NCI-H345 (cell line): ENCODE data around the gene DHRS13.
"Not testable (repeated sequence)": the region's sequence is repeated elsewhere in the genome, so short reads cannot be mapped to it uniquely, and the experiment has no call there.

Source experiments
- DNase-seq: peaks from one replicate; lab custom pipeline; 2025; lab: John Stamatoyannopoulos, UW

Gene DHRS13

DNA sequence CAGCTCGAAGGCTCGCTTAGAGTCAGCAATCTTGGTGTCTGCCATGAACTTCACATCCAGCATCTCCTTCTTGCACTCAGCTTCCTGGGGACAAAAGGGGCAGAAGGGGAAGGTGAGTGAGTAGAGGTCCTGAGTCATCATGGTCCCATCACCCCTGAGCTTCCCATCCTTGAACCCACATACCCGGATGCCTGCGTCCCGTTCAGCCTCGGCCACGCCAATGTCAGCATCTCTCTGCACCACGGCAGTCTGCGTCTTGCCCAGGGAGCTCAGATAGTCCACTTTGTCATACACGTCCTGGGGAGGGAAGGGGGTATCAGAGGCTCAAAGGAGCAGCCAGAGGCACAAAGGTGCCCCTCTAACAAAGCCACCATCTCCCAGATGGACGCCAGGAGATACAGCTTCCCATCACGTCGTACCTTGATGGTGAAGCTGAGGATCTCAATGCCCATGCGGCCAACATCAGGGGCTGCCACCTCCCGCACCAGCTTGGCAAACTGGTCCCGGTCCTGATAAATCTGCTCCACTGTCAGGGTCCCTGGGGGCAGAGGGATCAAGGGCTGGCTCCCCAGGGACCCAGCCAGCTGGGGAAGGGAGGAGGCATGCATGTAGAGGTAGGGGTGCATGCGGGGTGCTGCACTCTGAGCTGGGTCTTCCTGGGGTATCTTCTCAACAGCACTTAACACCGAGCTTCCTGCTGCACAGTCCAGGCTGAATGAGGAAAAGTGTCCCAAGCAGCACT lies 20.6 kb downstream of the DHRS13 start:
- DNase-seq, result no peak

DNA sequence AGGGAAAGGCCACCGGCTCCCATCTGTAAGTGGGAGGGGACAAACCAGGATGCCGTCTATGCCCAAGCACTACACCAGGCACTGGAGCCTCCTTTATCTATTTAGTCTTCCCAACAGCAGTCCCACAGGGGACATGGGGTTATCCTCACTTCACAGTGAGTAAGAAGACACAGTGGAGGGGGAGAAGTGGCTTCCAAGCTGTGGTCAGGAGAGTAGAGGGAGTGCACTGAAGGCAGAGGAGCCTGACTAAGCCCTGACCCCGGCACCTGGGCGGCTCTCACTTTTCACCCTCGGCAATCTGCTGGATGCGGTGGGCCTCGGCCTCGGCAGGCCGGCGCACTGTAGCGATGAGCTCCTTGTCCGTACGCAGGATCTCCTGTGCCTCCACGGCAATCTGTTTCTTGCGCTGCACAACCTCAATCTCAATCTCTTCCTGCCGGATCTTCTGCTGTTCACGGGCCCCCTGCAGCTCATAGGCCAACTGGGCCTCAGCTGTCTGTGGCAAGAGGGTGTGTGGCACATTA lies 21.3 kb downstream of the DHRS13 start:
- DNase-seq, result no peak

DNA sequence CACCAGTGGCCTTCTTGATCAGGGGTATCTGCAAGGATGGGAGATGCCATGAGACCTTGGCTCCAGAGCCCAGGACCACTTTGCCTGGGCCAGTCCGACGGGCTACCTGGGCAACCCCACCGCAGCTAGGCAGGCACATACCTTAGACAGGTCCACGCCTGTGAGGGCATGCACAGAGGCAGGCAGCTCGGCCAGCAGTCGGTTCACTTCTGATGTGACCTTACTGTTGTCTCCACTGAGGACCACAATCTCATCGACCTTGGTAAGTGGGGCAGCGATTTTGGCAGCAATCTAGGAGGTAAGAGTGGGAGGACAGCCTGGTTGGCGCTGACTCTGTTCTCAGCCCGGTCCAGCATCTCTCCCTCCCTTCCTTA lies 22.3 kb downstream of the DHRS13 start:
- no peak for DNase-seq

DNA sequence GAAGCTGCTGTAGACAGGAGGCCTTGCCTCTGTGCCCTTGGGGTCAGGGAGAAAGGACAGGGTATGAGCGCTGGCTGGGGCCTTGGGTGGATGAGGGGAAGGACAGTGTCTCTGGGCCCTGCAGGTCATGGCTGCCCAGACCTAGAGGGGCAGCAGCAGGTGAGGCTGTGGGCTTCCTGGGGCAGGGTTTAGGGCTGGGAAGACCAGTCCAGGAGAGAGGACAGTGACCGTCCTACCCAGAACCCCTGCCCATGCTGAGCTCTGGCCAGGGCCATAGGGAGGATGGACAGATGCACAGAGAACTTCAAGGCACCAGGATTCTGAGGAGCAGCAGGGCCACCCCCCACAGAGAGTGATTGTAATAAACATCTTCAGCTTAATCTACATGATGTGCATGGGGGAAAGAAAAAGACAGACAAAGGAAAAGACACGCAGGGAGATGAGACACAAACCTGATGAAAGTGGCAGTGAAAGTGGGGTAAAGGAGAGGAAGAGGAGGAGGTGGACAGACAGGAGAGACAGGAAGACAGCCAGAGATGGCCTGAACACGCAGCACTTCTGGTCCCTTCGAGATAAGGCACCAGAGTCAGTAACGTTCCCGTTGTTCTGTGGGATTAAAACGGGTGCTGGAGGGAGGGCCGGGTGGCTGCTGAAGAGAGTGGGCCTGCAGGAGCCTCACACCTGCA lies 22.9 kb downstream of the DHRS13 start:
- DNase-seq, result no peak

DNA sequence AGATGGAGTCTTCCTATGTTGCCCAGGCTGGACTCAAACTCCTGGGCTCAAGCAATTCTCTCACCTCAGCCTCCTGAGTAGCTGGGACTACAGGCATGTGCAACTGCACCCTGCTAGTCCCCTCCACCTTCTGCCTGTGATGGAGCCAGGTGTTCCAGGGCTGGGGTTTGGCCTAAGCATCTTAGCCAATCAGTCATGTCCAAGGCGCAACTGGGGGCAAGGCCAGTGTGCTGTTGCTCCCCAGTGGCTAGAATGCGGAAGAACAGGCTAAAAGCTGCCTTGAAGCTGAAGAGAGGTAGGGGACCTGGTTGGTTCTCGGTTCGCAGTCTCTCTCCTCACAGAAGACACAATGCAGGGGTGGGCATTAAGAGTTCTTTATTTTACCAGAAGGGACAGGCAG lies 23.9 kb downstream of the DHRS13 start:
- DNase-seq, result peak; percentile 12

DNA sequence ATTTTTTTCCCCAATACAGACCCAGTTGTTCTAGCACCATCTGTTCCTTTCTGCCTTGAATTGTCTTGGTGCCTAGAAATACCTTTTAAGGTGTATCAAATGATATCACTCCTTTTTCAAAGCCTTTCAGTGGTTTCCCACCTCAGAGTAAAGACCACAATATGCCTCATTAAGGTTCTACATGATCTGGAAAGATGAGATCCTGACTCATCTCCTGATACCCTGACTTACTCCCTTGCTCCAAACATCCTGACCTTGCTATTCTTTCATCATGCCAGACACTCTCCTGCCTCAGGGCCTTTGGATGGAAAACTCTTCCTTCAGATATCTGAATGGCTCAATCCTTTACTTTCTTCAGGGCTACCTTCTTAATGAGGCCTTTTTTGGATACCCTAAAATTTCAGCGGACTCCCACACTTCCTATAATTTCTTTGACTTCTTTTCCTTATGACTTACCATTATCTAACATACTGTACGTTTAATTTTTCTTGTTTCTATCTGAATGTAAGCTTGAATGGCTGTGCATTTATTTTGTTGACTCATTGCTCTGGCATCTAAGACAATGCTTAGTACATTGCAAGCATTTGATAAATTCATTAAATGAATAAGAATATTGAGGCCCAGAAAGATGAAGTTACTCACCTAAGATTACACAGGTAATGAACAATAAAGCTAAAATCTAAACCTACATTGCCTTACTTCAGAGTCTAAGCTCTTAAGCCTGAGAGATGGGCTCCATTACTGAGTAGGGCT lies 24.5 kb downstream of the DHRS13 start:
- no peak for DNase-seq

DNA sequence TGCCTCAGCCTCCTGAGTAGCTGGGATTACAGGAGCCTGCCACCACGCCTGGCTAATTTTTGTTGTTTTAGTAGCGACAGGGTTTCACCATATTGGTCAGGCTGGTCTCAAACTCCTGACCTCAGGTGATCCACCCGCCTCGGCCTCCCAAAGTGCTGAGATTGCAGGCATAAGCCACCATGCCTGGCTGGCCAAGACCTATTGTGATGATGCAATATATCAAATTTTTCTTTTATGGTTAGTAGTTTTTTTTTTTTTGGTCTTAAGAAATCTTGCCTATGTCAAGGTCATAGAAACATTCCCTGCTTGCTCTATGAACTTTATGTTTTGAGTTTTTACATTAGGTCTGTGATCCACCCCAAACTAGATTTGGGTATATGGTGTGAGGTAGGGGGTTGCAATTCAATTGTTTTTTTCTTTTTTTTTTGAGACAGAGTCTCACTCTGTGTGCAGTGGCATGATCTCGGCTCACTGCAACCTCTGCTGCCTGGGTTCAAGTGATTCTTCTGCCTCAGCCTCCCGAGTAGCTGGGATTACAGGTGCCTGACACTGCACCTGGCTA lies 25.6 kb downstream of the DHRS13 start:
- DNase-seq, result not testable (repeated sequence)

DNA sequence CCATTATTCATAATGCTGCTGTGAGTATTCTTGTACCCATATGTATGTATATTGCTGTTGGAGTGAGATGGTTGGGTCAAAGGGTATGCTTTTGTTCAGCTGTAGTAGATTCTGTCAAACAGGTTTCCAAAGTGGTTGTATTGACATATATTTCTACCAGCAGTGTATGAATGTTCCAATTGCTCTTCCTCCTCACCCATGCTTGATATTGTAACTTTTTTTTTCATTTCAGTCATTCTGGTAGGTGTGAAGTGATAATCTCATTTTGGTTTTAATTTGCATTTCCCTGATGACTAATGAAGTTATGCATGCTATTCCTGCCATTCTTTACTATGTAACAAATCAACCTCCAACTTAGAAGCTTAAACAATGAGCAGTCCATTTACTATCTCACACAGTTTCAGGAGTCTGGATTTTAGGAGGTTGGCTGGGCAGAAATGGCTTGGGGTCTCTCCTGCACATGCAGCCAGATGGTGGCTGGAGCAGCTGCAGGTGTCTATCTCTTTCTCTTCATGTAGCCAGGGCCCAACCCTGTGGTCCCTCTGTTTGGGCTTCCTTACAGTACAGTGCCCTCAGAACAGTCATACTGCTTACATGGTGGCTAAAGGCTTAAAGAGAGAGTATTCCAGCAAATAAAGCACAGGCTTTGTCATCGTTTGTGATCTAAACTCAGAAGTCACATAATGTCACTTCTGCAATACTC lies 26.9 kb downstream of the DHRS13 start:
- no peak for DNase-seq

DNA sequence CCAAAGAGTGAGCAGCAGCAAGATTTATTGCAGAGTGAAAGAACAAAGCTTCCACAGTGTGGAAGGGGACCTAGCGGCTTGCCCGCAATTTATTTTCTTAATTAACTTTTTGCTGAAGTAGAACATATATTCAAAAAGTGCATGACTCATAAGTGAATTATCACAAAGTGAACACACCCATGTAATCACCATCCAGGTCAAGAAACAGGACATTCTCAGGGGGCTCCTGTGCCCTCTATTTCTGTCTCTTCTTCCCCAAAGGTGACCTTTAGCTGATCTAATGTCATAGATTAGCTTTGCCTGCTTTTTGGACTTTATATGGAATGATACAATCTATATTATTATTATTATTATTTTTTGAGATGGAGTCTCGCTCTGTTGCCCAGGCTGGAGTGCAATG lies 28.1 kb downstream of the DHRS13 start:
- no peak for DNase-seq

DNA sequence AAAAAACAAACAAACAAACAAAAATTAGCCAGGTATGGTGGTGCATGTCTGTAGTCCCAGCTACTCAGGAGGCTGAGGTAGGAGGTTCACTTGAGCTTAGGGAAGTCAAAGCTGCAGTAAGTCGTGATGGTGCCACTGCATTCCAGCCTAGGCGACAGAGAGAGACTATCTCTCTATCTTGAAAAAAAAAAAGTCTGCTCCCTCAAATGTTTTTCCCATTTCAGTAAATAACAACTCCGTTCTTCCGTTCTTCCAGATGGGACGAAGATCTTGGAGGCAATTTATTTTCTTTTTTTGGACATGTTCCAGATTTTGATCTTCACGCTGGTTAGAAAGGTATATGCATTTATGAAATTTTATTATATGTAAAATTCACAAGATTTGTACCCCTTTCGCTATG lies 29.0 kb downstream of the DHRS13 start:
- DNase-seq, result no peak

DNA sequence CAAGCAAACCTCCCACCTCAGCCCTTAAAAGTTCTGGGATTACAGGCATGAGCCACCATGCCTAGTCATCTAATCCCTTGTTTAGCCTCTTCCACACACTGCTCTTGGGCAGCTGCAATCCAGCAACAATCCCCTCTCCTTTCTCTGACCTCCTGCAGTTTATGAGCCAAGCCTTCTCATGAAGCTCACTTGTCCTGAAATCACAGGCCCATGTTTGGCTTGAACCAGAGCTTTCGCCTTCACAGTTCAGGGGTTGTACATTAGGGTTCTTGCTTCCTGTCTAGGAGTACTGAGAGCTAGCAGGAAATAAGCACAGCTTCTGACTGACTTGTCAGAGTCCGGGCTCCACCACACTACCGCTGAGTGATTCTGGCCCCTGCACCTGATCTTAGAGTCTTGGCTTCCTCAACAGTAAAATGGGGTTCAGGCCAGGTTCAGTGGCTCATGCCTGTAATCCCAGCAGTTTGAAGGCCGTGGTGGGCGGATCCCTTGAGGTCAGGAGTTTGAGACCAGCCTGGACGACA lies 31.8 kb downstream of the DHRS13 start:
- DNase-seq, result no peak

DNA sequence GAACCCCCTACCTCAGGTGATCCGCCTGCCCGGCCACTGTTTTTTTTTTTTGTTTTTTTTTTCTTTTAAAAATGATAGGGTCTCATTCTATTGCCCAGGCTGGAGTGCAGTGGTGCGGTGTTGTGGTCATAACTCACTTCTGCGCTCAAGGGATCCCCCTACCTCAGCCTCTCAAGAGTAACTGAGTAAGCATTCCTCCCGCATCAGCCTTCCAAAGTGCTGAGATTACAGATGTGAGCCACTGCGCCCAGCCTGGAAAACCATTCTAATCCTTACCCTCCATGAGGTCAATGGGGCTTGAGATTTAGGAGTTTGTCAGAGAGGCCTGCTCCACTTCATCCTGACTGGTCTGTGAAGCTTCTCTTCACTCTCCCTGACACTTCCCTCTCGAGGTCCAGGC lies 35.6 kb downstream of the DHRS13 start:
- DNase-seq, result no peak

DNA sequence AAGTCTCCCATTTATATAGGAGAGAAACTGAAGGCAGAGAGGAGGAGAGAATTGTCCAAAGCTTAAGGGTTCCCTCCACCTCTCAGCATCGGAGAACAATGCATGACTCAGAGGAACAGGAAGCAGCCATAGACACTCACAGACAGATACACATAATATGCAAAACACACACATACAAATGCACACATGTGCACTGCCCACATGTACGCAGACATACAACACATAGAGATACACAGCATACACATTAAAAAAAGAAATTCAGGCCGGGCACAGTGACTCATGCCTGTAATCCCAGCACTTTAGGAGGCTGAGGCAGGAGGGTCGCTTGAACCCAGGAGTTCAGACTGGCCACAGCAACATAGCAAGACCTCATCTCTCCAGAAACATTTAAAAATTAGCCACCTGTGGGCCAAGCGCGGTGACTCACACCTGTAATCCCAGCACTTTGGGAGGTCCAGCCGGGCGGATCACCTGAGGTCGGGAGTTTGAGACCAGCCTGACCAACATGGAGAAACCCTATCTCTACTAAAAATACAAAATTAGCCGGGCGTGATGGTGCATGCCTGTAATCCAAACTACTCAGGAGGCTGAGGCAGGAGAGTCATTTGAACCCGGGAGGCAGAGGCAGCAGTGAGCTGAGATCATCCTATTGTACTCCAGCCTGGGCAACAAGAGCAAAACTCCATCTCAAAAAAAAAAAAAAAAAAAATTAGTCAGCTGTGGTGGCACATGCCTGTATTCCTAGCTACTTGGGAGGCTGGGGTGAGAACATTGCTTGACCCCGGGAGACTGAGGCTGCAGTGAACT lies 36.7 kb downstream of the DHRS13 start:
- no peak for DNase-seq

DNA sequence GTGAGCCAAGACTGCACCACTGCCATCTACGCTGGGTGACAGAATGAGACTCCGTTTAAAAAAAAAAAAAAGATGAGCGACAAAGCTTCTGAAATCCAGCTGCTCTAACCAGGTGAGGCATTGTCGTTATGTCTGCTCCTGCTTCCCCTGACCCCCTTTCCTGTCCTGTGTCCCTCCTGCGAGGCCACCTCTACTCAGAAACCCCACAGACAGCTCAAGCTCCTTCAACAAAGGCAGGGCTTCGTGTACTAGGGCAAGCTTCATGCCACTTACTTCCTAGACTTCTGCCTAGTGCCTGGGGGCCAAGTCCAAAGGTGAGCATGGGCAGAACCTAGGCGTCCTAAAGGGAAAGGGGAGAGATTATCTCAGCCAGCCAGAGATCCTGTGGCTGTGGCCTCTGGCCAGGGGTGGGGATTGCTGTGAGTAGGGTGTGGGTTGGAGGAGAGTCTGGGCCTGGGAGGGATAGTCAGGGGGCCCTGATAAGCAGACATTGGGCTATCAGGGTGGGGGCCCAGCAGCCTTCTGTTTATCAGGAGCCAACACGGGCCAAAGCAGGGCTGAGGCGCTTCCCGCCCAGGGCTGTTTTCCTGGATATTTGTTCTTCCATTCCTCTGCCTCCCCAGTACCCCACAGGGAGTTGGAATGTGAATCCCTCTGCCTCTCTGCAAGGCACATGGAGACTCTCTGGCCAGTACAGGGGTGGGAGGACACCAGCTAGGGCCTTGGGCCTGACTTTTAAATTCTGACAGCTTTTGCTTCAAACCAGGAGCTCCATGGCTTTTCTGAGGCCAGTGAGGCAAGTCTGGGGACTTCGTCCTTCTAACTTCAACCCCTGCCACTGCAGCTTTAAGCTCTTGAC lies 37.7 kb downstream of the DHRS13 start:
- no peak for DNase-seq

DNA sequence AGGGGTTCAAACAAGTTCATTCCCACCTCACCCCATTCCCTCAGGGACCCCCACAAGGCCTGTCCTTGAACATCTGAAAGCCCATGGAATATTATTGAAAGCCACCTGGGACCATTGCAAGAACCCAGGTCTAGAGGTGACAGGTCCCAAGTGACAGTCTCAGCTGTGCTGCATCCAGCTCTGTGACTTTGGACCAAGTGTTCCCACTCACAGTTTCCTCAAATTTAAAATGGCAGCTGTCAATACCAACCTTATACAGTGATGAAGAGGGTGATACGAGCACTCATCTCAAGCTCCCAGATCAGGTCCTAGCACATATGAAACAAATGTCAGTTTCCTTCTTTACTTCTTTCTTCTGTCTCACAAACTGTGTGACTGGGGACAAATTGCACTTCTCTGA lies 38.9 kb downstream of the DHRS13 start:
- no peak for DNase-seq

DNA sequence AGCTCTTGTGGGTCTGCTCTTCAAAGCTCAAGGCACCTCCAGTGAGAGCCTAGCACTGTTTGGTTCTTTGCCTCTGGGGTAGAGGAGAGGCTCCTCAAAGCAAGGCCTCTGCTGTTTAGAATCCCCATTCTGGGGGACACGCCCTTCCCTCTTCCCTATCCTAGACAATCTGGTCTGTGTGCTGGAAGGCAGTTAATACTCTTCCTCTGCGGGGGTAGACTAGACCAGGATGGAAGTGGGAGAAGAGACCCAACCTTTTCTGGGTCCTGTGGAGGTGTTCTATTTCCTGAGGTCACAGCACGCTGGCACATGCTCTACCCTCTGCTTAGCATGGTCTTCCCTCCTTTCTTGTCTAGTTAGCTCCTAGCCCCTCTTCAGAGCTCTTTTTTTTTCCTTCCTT lies 40.3 kb downstream of the DHRS13 start:
- DNase-seq, result no peak

DNA sequence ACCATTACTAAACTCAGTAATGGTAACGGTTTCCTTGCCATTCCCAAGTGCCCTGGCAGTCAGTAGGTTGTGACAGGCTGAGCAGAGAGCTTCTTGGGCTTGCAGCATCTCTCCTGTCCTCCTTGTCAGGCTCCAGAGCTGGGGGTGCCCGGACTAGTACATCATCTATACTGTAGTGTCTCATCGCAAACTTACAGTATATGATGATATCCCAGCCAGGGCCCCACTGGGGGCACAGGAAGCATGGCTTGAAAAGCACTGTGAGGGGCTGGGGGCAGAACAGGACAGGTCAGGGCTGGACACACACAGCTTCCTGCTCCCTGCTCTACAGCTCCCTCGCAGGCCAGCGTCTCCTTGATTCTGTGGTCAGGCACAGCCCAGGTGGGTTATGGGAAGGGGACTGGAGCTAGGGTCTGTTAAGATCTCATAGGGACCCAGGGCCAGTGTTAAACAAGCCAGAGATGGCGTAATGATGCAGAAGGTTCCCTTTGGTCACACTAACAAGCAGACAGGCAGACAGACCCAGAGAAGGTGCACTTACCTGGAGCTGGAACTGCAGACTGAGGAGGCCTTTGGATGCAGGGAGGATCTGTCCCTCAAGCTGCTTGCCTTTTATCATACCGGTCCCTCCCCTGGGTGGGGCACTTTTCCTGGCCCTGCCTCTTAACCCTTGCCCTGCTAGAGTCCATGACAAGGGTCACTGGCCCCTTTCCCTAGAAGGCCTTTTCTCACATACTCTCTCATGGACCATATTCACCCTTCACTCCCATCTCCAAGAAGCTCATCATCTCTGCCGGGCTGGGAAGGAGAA lies 41.3 kb downstream of the DHRS13 start:
- DNase-seq, result no peak

DNA sequence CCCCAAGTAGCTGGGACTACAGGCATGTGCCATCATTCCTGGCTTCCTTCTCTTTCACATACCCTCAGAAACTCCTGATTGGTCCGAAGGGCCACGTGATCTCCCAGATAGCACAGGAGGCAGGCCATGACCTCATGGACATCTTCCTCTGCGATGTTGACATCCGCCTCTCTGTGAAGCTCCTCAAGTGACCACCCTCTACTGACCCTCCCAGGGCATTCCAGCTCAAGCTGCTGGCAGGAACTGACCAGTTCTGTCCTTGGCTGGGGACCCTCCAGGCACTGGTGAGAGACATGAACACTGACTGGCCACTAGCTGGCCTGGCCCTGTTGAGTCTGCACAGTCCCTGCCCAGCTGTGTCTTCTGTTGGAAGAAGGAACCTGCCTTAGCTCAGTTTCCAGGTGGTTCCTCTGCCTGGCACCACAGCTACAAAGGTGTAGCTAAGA lies 42.5 kb downstream of the DHRS13 start:
- no peak for DNase-seq

DNA sequence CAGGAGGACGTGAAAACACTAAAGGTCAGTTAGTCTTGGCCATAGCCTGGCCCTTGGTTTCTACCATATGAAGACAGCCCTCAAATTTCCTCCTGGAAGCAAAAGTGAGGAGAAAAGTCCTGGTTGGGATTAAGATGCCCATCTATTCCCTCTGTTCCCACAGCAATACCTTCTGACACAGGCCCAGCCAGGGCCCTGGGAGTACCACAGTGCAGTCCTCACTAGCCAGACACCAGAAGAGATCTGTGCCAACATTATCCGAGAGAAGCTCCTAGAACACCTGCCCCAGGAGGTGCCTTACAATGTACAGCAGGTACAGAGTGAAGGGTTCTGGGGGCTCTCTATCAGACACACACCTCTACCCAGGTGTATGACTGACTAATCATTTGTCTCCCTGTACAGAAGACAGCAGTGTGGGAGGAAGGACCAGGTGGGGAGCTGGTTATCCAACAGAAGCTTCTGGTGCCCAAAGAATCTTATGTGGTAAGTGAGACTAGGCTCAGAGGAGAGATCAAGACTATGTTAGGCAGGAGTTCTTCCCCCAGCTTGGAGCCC lies 44.0 kb downstream of the DHRS13 start:
- no peak for DNase-seq
